GM21360 (cell line): Measurements from ENCODE around the gene BBX.
"Not testable (repeated sequence)": the region's sequence is repeated elsewhere in the genome, so short reads cannot be mapped to it uniquely, and the experiment has no call there.

Experiments used
- ATAC-seq: cut with Tn5 transposase; IDR thresholded peaks from one replicate; pipeline ENCODE4 v1.9.1; 2021; ENCODE audit warnings: mild to moderate bottlenecking, moderate library complexity; ENCODE audit not compliant: unreplicated experiment

The BBX gene

GRCh38 chr3:107680698-107681097 lies 157.9 kb downstream of the BBX start:
- no peak for ATAC-seq

- ATAC-seq: no peak
Measured at GRCh38 chr3:107681396-107681795, 158.6 kb downstream of the BBX start.

GRCh38 chr3:107682580-107682979 lies 159.8 kb downstream of the BBX start:
- ATAC-seq: no peak

- ATAC-seq: no peak
Measured at GRCh38 chr3:107683447-107683846, 160.7 kb downstream of the BBX start.

GRCh38 chr3:107684431-107684925 lies 161.7 kb downstream of the BBX start:
- no peak for ATAC-seq

GRCh38 chr3:107685383-107685782 lies 162.6 kb downstream of the BBX start:
- ATAC-seq: no peak

- no peak for ATAC-seq
Measured at GRCh38 chr3:107687056-107687581, 164.4 kb downstream of the BBX start.

- no peak for ATAC-seq
Measured at GRCh38 chr3:107689355-107689754, 166.6 kb downstream of the BBX start.

- no peak for ATAC-seq
Measured at GRCh38 chr3:107690522-107691138, 167.9 kb downstream of the BBX start.

GRCh38 chr3:107691984-107692383 lies 169.2 kb downstream of the BBX start:
- not testable (repeated sequence) for ATAC-seq

- ATAC-seq: not testable (repeated sequence)
Measured at GRCh38 chr3:107697348-107697747, 174.6 kb downstream of the BBX start.

- ATAC-seq: not testable (repeated sequence)
Measured at GRCh38 chr3:107697855-107698254, 175.1 kb downstream of the BBX start.

GRCh38 chr3:107699682-107700081 lies 176.9 kb downstream of the BBX start:
- no peak for ATAC-seq

GRCh38 chr3:107701299-107701698 lies 178.5 kb downstream of the BBX start:
- no peak for ATAC-seq

- ATAC-seq: no peak
Measured at GRCh38 chr3:107704477-107704876, 181.7 kb downstream of the BBX start.

- ATAC-seq: no peak
Measured at GRCh38 chr3:107705046-107705445, 182.3 kb downstream of the BBX start.

- no peak for ATAC-seq
Measured at GRCh38 chr3:107710851-107711250, 188.1 kb downstream of the BBX start.

- ATAC-seq: no peak
Measured at GRCh38 chr3:107716734-107717133, 194.0 kb downstream of the BBX start.

- ATAC-seq: no peak
Measured at GRCh38 chr3:107718547-107718946, 195.8 kb downstream of the BBX start.

GRCh38 chr3:107727102-107727501 lies 204.3 kb downstream of the BBX start:
- ATAC-seq: no peak

GRCh38 chr3:107729686-107730085 lies 206.9 kb downstream of the BBX start:
- ATAC-seq: no peak

- no peak for ATAC-seq
Measured at GRCh38 chr3:107734317-107734716, 211.6 kb downstream of the BBX start.

- no peak for ATAC-seq
Measured at GRCh38 chr3:107737914-107738313, 215.2 kb downstream of the BBX start.
